Activated T-helper 1 cell treated with anti-CD3 and anti-CD28 coated beads, Interleukin-12 subunit alpha, Interleukin-12 subunit beta, Interleukin-2, Interleukin-4 antibody, amounts not matched to agents 30 ng/mL and 10 ng/mL and 1 ng/mL, durations not matched to agents 14 hours and 24 hours and 36 hours (primary cell): ENCODE results near the gene STK26. TPM values are rescaled to one million over a fixed set of nuclear protein-coding genes. Genes with fewer than 3 reads are reported as not detected.

Experiments used
- DNase-seq: peaks from one replicate; pipeline ENCODE4 v3.0.0; 2021; ENCODE audit warnings: low spot score
- H3K27ac Mint-ChIP-seq: one replicate; pipeline ENCODE4 v1.8.0; 2021; ENCODE audit warnings: mild to moderate bottlenecking, mixed read lengths
- H3K27me3 Mint-ChIP-seq: one replicate; pipeline ENCODE4 v1.8.0; 2022; ENCODE audit warnings: mild to moderate bottlenecking, moderate library complexity, mixed read lengths; ENCODE audit not compliant: insufficient read depth
- H3K36me3 Mint-ChIP-seq: one replicate; pipeline ENCODE4 v1.8.0; 2021; ENCODE audit warnings: low read depth, mixed read lengths
- H3K4me1 Mint-ChIP-seq: one replicate; pipeline ENCODE4 v1.8.0; 2021; ENCODE audit warnings: low read depth, mixed read lengths
- H3K4me3 Mint-ChIP-seq: one replicate; pipeline ENCODE4 v1.8.0; 2021; ENCODE audit warnings: mild to moderate bottlenecking, moderate library complexity, mixed read lengths
- H3K9me3 Mint-ChIP-seq: one replicate; pipeline ENCODE4 v1.8.0; 2021; ENCODE audit warnings: mixed read lengths
- intact Hi-C: fragments of 100-400 bp; cut with micrococcal nuclease; formaldehyde crosslinking; loops from one replicate; pipeline ENCODE4 v1.15.1; 2024
- total RNA-seq: library from RNA; stranded (reverse); gene quantifications from 2 replicates; pipeline ENCODE4 v1.2.3, GENCODE V29; 2022

The STK26 gene
- total RNA-seq, 1 donor from 2014 or later, result 57.1 TPM

- no peaks in the 10 kb centered on the region for H3K9me3 Mint-ChIP-seq
- no peak overlapping the region for H3K4me3 Mint-ChIP-seq
- intact Hi-C loops, result no loop called here
- H3K4me1 Mint-ChIP-seq, result no peaks in the 10 kb centered on the region
- DNase-seq, result no peak
- no peak overlapping the region for H3K27ac Mint-ChIP-seq
- no peaks in the 10 kb centered on the region for H3K27me3 Mint-ChIP-seq
- H3K36me3 Mint-ChIP-seq, result no peaks in the 10 kb centered on the region
Measured at GRCh38 chrX:132118358-132118757, 95.3 kb downstream of the STK26 start.

- intact Hi-C loops, result no loop called here
- no peak for DNase-seq
- H3K27me3 Mint-ChIP-seq, result no peaks in the 10 kb centered on the region
- H3K4me1 Mint-ChIP-seq, result no peaks in the 10 kb centered on the region
- no peak overlapping the region for H3K27ac Mint-ChIP-seq
- no peaks in the 10 kb centered on the region for H3K36me3 Mint-ChIP-seq
- H3K4me3 Mint-ChIP-seq, result no peak overlapping the region
- H3K9me3 Mint-ChIP-seq, result no peaks in the 10 kb centered on the region
Measured at GRCh38 chrX:132119283-132119682, 96.2 kb downstream of the STK26 start.

- Mint-ChIP-seq H3K4me3 (no peak overlapping the region), H3K9me3 (no peaks in the 10 kb centered on the region), H3K4me1 (no peaks in the 10 kb centered on the region), H3K27me3 (no peaks in the 10 kb centered on the region), H3K36me3 (no peaks in the 10 kb centered on the region), H3K27ac (no peak overlapping the region)
- intact Hi-C loops, result no loop called here
- no peak for DNase-seq
Measured at GRCh38 chrX:132119821-132120515, 96.9 kb downstream of the STK26 start.

- DNase-seq, result no peak
- no peaks in the 10 kb centered on the region for H3K9me3 Mint-ChIP-seq
- no peaks in the 10 kb centered on the region for H3K27me3 Mint-ChIP-seq
- intact Hi-C loops, result no loop called here
- no peaks in the 10 kb centered on the region for H3K4me1 Mint-ChIP-seq
- no peak overlapping the region for H3K4me3 Mint-ChIP-seq
- H3K36me3 Mint-ChIP-seq, result no peaks in the 10 kb centered on the region
- H3K27ac Mint-ChIP-seq, result no peak overlapping the region
Measured at GRCh38 chrX:132120913-132121312, 97.8 kb downstream of the STK26 start.

Other genes with a start within 250 kb of the STK26 start
- not detected in 2 replicates for gene FRMD7, start 104.7 kb downstream of the STK26 start, total RNA-seq
- 33.8 and 37.6 TPM in 2 replicates for gene RAP2C, start 196.1 kb downstream of the STK26 start, total RNA-seq